ENCODE measurements around the gene GRM1.

DNA sequence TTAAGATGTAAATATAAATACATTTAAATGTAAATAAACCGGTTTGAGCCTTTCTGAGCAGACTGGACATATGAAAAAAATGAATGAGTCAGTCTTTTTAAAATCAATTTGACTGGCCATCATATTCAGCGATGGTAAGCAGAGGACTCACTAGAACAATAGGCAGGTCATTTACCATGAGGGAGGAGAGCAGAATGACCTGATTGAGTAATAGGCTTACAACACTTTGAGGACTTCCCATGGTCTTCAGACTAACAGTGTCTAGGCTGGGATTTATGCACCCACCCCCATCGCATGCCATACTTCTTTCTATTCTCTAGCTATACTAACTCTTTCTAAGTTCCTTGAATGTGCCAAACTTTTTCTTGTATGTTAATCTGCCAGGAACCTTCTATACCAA is 272.9 kb downstream of the GRM1 start:
- TF ChIP-seq POLR2A (IDR thresholded peaks at IDR 0.05), result no peak
- TF ChIP-seq CTCF (IDR thresholded peaks at IDR 0.05), result no peak

Measured in adrenal gland (tissue), 5 donors.